Astrocyte (in vitro differentiated cells and primary cell): ENCODE results near the gene TRAPPC14. TPM values are rescaled to one million over a fixed set of nuclear protein-coding genes. Genes with fewer than 3 reads are reported as not detected.

Experiments used
- DNase-seq: peaks from one replicate; pipeline ENCODE4 v3.0.0-alpha.2; 2010; ENCODE audit warnings: low read depth
- FAIRE-seq: peaks from 2 replicates; lab custom pipeline; 2011; peaks lifted over from hg19 to GRCh38; lab: Jason Lieb, UNC
- H2AFZ ChIP-seq: 2 replicates; pipeline ENCODE4 v1.6.0; 2012; ENCODE audit warnings: low read depth, low read length, inconsistent platforms
- H3K27ac ChIP-seq: 2 replicates; pipeline ENCODE4 v1.5.1; 2011; ENCODE audit warnings: low read depth, low read length, inconsistent platforms
- H3K27me3 ChIP-seq: 2 replicates; pipeline ENCODE4 v1.6.0; 2011; ENCODE audit warnings: low read length, inconsistent platforms; ENCODE audit not compliant: insufficient read depth
- H3K36me3 ChIP-seq: 2 replicates; pipeline ENCODE4 v1.5.1; 2011; ENCODE audit warnings: low read length, inconsistent platforms; ENCODE audit not compliant: insufficient read depth
- H3K4me1 ChIP-seq: 2 replicates; pipeline ENCODE4 v1.5.1; 2011; ENCODE audit warnings: low read length, inconsistent platforms; ENCODE audit not compliant: insufficient read depth
- H3K4me2 ChIP-seq: 2 replicates; pipeline ENCODE4 v1.6.0; 2012; ENCODE audit warnings: low read length, inconsistent platforms
- H3K4me3 ChIP-seq: 2 replicates; pipeline ENCODE4 v1.5.1; 2011; ENCODE audit warnings: low read depth, mild to moderate bottlenecking, low read length, inconsistent platforms; ENCODE audit not compliant: insufficient read depth
- H3K79me2 ChIP-seq: 2 replicates; pipeline ENCODE4 v1.6.0; 2012; ENCODE audit warnings: mild to moderate bottlenecking, low read length, inconsistent platforms; ENCODE audit not compliant: insufficient read depth
- H3K9ac ChIP-seq: 2 replicates; pipeline ENCODE4 v1.6.0; 2012; ENCODE audit warnings: mild to moderate bottlenecking, low read length, inconsistent platforms
- H3K9me3 ChIP-seq: 2 replicates; pipeline ENCODE4 v1.5.1; 2012; ENCODE audit warnings: low read depth, mild to moderate bottlenecking, low read length, inconsistent platforms; ENCODE audit not compliant: insufficient read depth
- H4K20me1 ChIP-seq: 2 replicates; pipeline ENCODE4 v1.6.0; 2012; ENCODE audit warnings: low read length, inconsistent platforms; ENCODE audit not compliant: insufficient read depth
- H3K27ac Mint-ChIP-seq: one replicate; pipeline ENCODE4 v1.8.0; 2021; ENCODE audit warnings: mild to moderate bottlenecking, mixed read lengths; ENCODE audit not compliant: unreplicated experiment
- H3K27me3 Mint-ChIP-seq: one replicate; pipeline ENCODE4 v1.8.0; 2021; ENCODE audit warnings: low read depth, mixed read lengths; ENCODE audit not compliant: unreplicated experiment
- H3K36me3 Mint-ChIP-seq: one replicate; pipeline ENCODE4 v1.8.0; 2021; ENCODE audit warnings: low read depth, mixed read lengths; ENCODE audit not compliant: unreplicated experiment
- H3K4me1 Mint-ChIP-seq: one replicate; pipeline ENCODE4 v1.8.0; 2021; ENCODE audit warnings: low read depth, mixed read lengths; ENCODE audit not compliant: unreplicated experiment
- H3K4me3 Mint-ChIP-seq: one replicate; pipeline ENCODE4 v1.8.0; 2021; ENCODE audit warnings: mild to moderate bottlenecking, moderate library complexity, mixed read lengths; ENCODE audit not compliant: unreplicated experiment
- H3K9me3 Mint-ChIP-seq: one replicate; pipeline ENCODE4 v1.8.0; 2021; ENCODE audit warnings: mild to moderate bottlenecking, mixed read lengths; ENCODE audit not compliant: unreplicated experiment
- CTCF ChIP-seq: IDR thresholded peaks from 2 replicates; pipeline ENCODE4 v1.5.1; 2011; ENCODE audit warnings: low read depth, mild to moderate bottlenecking, inconsistent platforms, low read length, moderate library complexity; ENCODE audit not compliant: insufficient read depth
- EZH2 ChIP-seq: IDR thresholded peaks from 2 replicates; pipeline ENCODE4 v1.6.1; 2012; ENCODE audit warnings: mild to moderate bottlenecking, low read length, inconsistent platforms; ENCODE audit not compliant: insufficient read depth
- total RNA-seq: library from RNA; stranded (reverse); gene quantifications from 2 replicates; pipeline ENCODE4 v1.2.1, GENCODE V29; 2021

TRAPPC14 gene
- total RNA-seq, 1 donor from 2014 or later = 18.7 TPM

GRCh38 chr7:100120733-100121036, 37.8 kb downstream of the TRAPPC14 start:
- Histone ChIP-seq H2AFZ (peak overlapping the region; percentile 85), H3K9ac (peak overlapping the region; percentile 88), H4K20me1 (no peaks in the 10 kb centered on the region), H3K9me3 (no peaks in the 10 kb centered on the region), H3K36me3 (peaks cover 2% of the 10 kb centered on the region), H3K79me2 (peaks cover 20% of the 10 kb centered on the region), H3K27me3 (no peaks in the 10 kb centered on the region), H3K4me2 (peak overlapping the region; percentile 89), H3K4me1 (peaks cover 15% of the 10 kb centered on the region), H3K4me3 (peak overlapping the region; percentile 89), H3K27ac (no peak overlapping the region)
- H3K4me1 Mint-ChIP-seq = peaks cover 6% of the 10 kb centered on the region
- no peak for TF ChIP-seq CTCF
- no peak for TF ChIP-seq EZH2
- no peaks in the 10 kb centered on the region for H3K27me3 Mint-ChIP-seq
- H3K4me3 Mint-ChIP-seq = peak overlapping the region; percentile 99
- peaks cover 8% of the 10 kb centered on the region for H3K36me3 Mint-ChIP-seq
- DNase-seq = no peak
- H3K9me3 Mint-ChIP-seq = peaks cover 2% of the 10 kb centered on the region
- no peak overlapping the region for H3K27ac Mint-ChIP-seq
- FAIRE-seq = no peak

GRCh38 chr7:100119970-100120732, 38.4 kb downstream of the TRAPPC14 start:
- TF ChIP-seq CTCF = no peak
- no peak for TF ChIP-seq EZH2
- Histone ChIP-seq H4K20me1 (no peaks in the 10 kb centered on the region), H3K9ac (peak overlapping the region; percentile 88), H3K27me3 (no peaks in the 10 kb centered on the region), H2AFZ (peak overlapping the region; percentile 85), H3K4me2 (peak overlapping the region; percentile 89), H3K36me3 (peaks cover 2% of the 10 kb centered on the region), H3K9me3 (no peaks in the 10 kb centered on the region), H3K27ac (peak overlapping the region; percentile 94), H3K4me1 (peaks cover 15% of the 10 kb centered on the region), H3K4me3 (peak overlapping the region; percentile 89), H3K79me2 (peaks cover 20% of the 10 kb centered on the region)
- no peaks in the 10 kb centered on the region for H3K27me3 Mint-ChIP-seq
- H3K9me3 Mint-ChIP-seq = peaks cover 2% of the 10 kb centered on the region
- H3K36me3 Mint-ChIP-seq = peaks cover 8% of the 10 kb centered on the region
- H3K4me3 Mint-ChIP-seq = peak overlapping the region; percentile 99
- peaks cover 6% of the 10 kb centered on the region for H3K4me1 Mint-ChIP-seq
- FAIRE-seq = no peak
- DNase-seq = peak; percentile 28
- H3K27ac Mint-ChIP-seq = peak overlapping the region; percentile 96
